Measurements from ENCODE around the gene PVALEF. TPM values are rescaled to one million over a fixed set of nuclear protein-coding genes. Genes with fewer than 3 reads are reported as not detected.

The PVALEF gene
- polyA plus RNA-seq, 1 donor (not counting 4 experiments of a cell fraction or from before 2014, with no cell fraction given) = not detected

DNA sequence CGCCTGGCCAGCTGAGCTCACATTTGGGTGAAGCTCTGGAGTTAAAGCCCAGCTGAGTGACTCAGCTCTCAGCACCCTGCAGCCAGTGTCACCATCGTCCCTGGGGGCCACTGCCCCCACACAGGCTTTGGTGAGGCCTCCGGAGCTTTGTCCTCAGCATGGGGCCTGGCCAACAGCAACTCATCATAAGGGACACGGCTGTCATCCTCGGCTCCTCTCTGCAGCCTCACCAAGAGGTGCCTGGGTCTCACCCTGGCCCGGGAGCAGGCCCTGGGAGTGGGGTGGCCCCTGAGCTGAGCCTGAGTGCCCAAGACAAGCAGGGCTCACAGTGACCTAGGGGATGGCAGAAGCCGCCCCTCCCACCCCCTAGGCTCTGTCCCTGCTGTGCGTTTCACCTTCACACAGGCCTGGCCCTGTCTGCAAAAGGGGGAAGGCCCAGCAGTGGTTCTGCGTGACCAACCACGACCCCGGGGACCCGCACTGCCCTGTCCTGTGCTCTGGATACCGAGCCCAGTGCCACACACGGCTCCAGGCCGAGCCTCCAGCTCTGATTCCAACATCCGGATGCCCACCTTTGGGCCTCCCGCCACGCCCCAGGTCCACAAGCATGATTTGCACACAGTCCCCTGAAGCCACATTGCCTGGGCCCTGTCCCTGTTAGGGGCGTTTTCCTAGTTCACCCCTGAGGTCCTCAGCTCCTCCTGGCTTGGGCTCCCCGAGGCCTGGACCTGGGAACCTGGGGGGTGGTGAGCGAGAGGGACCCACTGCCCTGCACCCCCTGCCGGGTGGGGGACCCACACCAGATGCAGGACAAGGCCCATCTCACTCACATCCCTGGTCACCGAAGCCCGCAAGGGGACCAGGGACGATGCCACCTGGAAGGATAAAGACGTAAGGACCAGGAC is 22.5 kb downstream of the PVALEF start:
- Histone ChIP-seq H4K20me1 (ENCODE audit: control insufficient read depth, extremely low read depth, insufficient read depth, low read length) (no peaks in the 10 kb centered on the region), H3K9me1 (ENCODE audit: control insufficient read depth, extremely low read depth, insufficient read depth, low read length) (no peaks in the 10 kb centered on the region), H3K4me1 (ENCODE audit: control insufficient read depth, extremely low read depth, insufficient read depth, low read length) (no peaks in the 10 kb centered on the region), H2AFZ (ENCODE audit: control insufficient read depth, low read length) (no peak overlapping the region), H3K36me3 (ENCODE audit: control insufficient read depth in 2 of 2, extremely low read depth in 1 of 2, insufficient read depth in 2 of 2, low read length in 2 of 2) (peaks cover 0 to 3% of the 10 kb centered on the region in 2 experiments), H3K27me3 (ENCODE audit: control insufficient read depth, extremely low read depth, insufficient read depth, low read length) (no peaks in the 10 kb centered on the region), H3K4me3 (ENCODE audit: control insufficient read depth in 2 of 3, extremely low read depth in 1 of 3, insufficient read depth in 2 of 3, low read depth in 1 of 3, low read length in 3 of 3) (no peak overlapping the region), H3K27ac (ENCODE audit: control insufficient read depth, insufficient read depth, low read length) (no peak overlapping the region), H3K4me2 (ENCODE audit: control insufficient read depth, extremely low read depth, insufficient read depth, low read depth, low read length) (no peak overlapping the region), H3K9me3 (ENCODE audit: control insufficient read depth, low read depth, low read length) (no peaks in the 10 kb centered on the region), H3K9ac (ENCODE audit: control insufficient read depth, extremely low read depth, insufficient read depth, low read length) (no peak overlapping the region), H3K79me2 (ENCODE audit: control insufficient read depth, insufficient read depth, low read length) (no peaks in the 10 kb centered on the region)
- TF ChIP-seq, protein P1, sequence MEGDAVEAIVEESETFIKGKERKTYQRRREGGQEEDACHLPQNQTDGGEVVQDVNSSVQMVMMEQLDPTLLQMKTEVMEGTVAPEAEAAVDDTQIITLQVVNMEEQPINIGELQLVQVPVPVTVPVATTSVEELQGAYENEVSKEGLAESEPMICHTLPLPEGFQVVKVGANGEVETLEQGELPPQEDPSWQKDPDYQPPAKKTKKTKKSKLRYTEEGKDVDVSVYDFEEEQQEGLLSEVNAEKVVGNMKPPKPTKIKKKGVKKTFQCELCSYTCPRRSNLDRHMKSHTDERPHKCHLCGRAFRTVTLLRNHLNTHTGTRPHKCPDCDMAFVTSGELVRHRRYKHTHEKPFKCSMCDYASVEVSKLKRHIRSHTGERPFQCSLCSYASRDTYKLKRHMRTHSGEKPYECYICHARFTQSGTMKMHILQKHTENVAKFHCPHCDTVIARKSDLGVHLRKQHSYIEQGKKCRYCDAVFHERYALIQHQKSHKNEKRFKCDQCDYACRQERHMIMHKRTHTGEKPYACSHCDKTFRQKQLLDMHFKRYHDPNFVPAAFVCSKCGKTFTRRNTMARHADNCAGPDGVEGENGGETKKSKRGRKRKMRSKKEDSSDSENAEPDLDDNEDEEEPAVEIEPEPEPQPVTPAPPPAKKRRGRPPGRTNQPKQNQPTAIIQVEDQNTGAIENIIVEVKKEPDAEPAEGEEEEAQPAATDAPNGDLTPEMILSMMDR (optimal IDR thresholded peaks at IDR 0.05 in 1 of 3, IDR thresholded peaks at IDR 0.05 in 1 of 3, conservative IDR thresholded peaks at IDR 0.05 in 1 of 3; ENCODE audit: extremely low read depth in 1 of 3, insufficient read depth in 2 of 3, low read length in 3 of 3) = no peak
- TF ChIP-seq EZH2 (IDR thresholded peaks at IDR 0.05; ENCODE audit: low read length) = no peak
- dilution Hi-C loops (cut with MboI; ENCODE audit: extremely low pct_ligation_motif_present, low sequenced_read_pairs) = no loop called here
- no peak for DNase-seq (ENCODE audit: low read depth, low spot score)
- no peak for FAIRE-seq

DNA sequence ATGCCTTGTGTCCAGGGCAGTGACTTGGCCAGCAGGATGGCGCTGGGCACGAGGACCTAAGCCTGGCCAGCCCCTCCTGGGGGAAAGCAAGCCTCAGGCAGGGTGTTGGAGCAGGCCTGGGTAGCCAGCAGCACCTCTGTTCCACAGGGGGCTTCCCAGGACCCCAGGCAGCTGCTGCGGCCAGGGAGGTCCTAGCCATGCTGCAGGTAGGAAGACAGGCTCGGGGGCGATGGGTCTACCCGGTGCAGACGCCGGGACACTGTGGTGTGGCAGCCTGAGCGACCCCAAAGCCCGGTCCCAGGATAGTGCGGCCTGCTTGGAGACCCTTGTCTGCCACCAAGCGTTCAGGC is 23.2 kb downstream of the PVALEF start:
- Histone ChIP-seq H4K20me1 (ENCODE audit: control insufficient read depth, extremely low read depth, insufficient read depth, low read length) (no peaks in the 10 kb centered on the region), H3K9me1 (ENCODE audit: control insufficient read depth, extremely low read depth, insufficient read depth, low read length) (no peaks in the 10 kb centered on the region), H3K9ac (ENCODE audit: control insufficient read depth, extremely low read depth, insufficient read depth, low read length) (no peak overlapping the region), H3K9me3 (ENCODE audit: control insufficient read depth, low read depth, low read length) (no peaks in the 10 kb centered on the region), H3K27me3 (ENCODE audit: control insufficient read depth, extremely low read depth, insufficient read depth, low read length) (no peaks in the 10 kb centered on the region), H3K4me2 (ENCODE audit: control insufficient read depth, extremely low read depth, insufficient read depth, low read depth, low read length) (no peak overlapping the region), H3K79me2 (ENCODE audit: control insufficient read depth, insufficient read depth, low read length) (no peaks in the 10 kb centered on the region), H3K36me3 (ENCODE audit: control insufficient read depth in 2 of 2, extremely low read depth in 1 of 2, insufficient read depth in 2 of 2, low read length in 2 of 2) (peaks cover 0 to 3% of the 10 kb centered on the region in 2 experiments), H2AFZ (ENCODE audit: control insufficient read depth, low read length) (no peak overlapping the region), H3K4me3 (ENCODE audit: control insufficient read depth in 2 of 3, extremely low read depth in 1 of 3, insufficient read depth in 2 of 3, low read depth in 1 of 3, low read length in 3 of 3) (no peak overlapping the region), H3K4me1 (ENCODE audit: control insufficient read depth, extremely low read depth, insufficient read depth, low read length) (no peaks in the 10 kb centered on the region), H3K27ac (ENCODE audit: control insufficient read depth, insufficient read depth, low read length) (no peak overlapping the region)
- no peak for TF ChIP-seq EZH2 (IDR thresholded peaks at IDR 0.05; ENCODE audit: low read length)
- TF ChIP-seq, protein P1 (optimal IDR thresholded peaks at IDR 0.05 in 1 of 3, IDR thresholded peaks at IDR 0.05 in 1 of 3, conservative IDR thresholded peaks at IDR 0.05 in 1 of 3; ENCODE audit: extremely low read depth in 1 of 3, insufficient read depth in 2 of 3, low read length in 3 of 3) = no peak
- FAIRE-seq (no peak), DNase-seq (ENCODE audit: low read depth, low spot score) (no peak)
- dilution Hi-C loops (cut with MboI; ENCODE audit: extremely low pct_ligation_motif_present, low sequenced_read_pairs) = no loop called here

Measured in keratinocyte (primary cell).